B cell (primary cell): ENCODE data around the gene TPST1. TPM values are rescaled to one million over a fixed set of nuclear protein-coding genes. Genes with fewer than 3 reads are reported as not detected.

Source experiments
- ATAC-seq: fragments of 200-7000 bp; cut with Tn5 transposase; one replicate; pipeline ENCODE4 v1.10.0; 2021; ENCODE audit warnings: low read depth, mild to moderate bottlenecking, moderate number of reproducible peaks, moderate library complexity
- CTCF ChIA-PET: fragments of 350-600 bp; sonication (Branson Sonifier 250); formaldehyde crosslinking; loops from one replicate; lab custom pipeline; 2021; ENCODE audit warnings: antibody characterized with exemption, inconsistent platforms; lab: Charles Lee
- POLR2A ChIA-PET: fragments of 350-600 bp; sonication (Branson Sonifier 250); formaldehyde crosslinking; loops from one replicate; lab custom pipeline; 2021; ENCODE audit warnings: antibody characterized with exemption; lab: Charles Lee
- DNase-seq: peaks from one replicate; pipeline ENCODE4 v3.0.0; 2013
- H2AFZ ChIP-seq: 2 replicates; pipeline ENCODE4 v1.6.1; 2012; ENCODE audit warnings: mild to moderate bottlenecking, low read depth, low read length; ENCODE audit not compliant: insufficient read depth, poor library complexity, severe bottlenecking
- H3K27ac ChIP-seq, 2 donors: 1 replicate in 1 of 2; 2 replicates in 1 of 2; pipeline ENCODE4 v1.5.1; 2012 to 2013; ENCODE audit warnings: low read length in 2 of 2, mild to moderate bottlenecking in 2 of 2, moderate library complexity in 1 of 2
- H3K27me3 ChIP-seq, 4 experiments: fragments of 200-600 bp in 1 of 4; sonication (generic) in 1 of 4; replicated peaks in 1 of 4; 1 replicate in 2 of 4; 2 replicates in 2 of 4; pipeline versions ENCODE4 v1.6.1 to v1.7.0; 2013 to 2016; ENCODE audit warnings: low read length in 3 of 4, mild to moderate bottlenecking in 2 of 4, mixed read lengths in 1 of 4, moderate library complexity in 1 of 4; ENCODE audit not compliant: insufficient read depth in 4 of 4, control insufficient read depth in 3 of 4; ENCODE audit errors: control extremely low read depth in 1 of 4
- H3K36me3 ChIP-seq, 2 experiments: replicated peaks in 1 of 2; 1 replicate in 1 of 2; 2 replicates in 1 of 2; pipeline versions ENCODE4 v1.6.1 to v1.7.1; 2013; ENCODE audit warnings: low read length in 1 of 2; ENCODE audit not compliant: insufficient read depth in 2 of 2, control insufficient read depth in 1 of 2; ENCODE audit errors: control extremely low read depth in 1 of 2, extremely low read depth in 1 of 2
- H3K4me1 ChIP-seq, 2 donors: fragments of 200-600 bp in 1 of 2; sonication (generic) in 1 of 2; 1 replicate in 1 of 2; 2 replicates in 1 of 2; pipeline versions ENCODE4 v1.5.1 to v1.6.1; 2013 to 2017; ENCODE audit warnings: low read length in 2 of 2; ENCODE audit not compliant: control insufficient read depth in 2 of 2, insufficient read depth in 2 of 2
- H3K4me2 ChIP-seq: replicated peaks from 2 replicates; pipeline ENCODE3; 2012; ENCODE audit warnings: mild to moderate bottlenecking, low read depth, low read length; ENCODE audit not compliant: poor library complexity, severe bottlenecking
- H3K4me3 ChIP-seq, 5 experiments: fragments of 200-600 bp in 1 of 5; sonication (generic) in 1 of 5; 1 replicate in 3 of 5; 2 replicates in 2 of 5; pipeline versions ENCODE4 v1.5.1 to v1.7.0; 2011 to 2016; ENCODE audit warnings: low read length in 4 of 5, mild to moderate bottlenecking in 4 of 5, low read depth in 2 of 5, control low read depth in 1 of 5, moderate library complexity in 1 of 5; ENCODE audit not compliant: insufficient read depth in 1 of 5; ENCODE audit errors: control extremely low read depth in 1 of 5, extremely low read depth in 1 of 5
- H3K79me2 ChIP-seq: fragments of 200-600 bp; sonication (generic); one replicate; pipeline ENCODE4 v1.6.0; 2016; ENCODE audit warnings: low read length; ENCODE audit not compliant: control insufficient read depth, insufficient read depth
- H3K9ac ChIP-seq: fragments of 200-600 bp; sonication (generic); 2 replicates; pipeline ENCODE4 v1.6.1; 2017; ENCODE audit warnings: mild to moderate bottlenecking, low read length, moderate library complexity
- H3K9me3 ChIP-seq, 3 donors: one replicate each; pipeline versions ENCODE4 v1.6.1 to v1.7.1; 2013; ENCODE audit warnings: low read length in 2 of 3; ENCODE audit not compliant: control insufficient read depth in 2 of 3, insufficient read depth in 1 of 3; ENCODE audit errors: control extremely low read depth in 1 of 3
- H4K20me1 ChIP-seq: 2 replicates; pipeline ENCODE4 v1.6.0; 2012; ENCODE audit warnings: mild to moderate bottlenecking, low read length; ENCODE audit not compliant: insufficient read depth, control insufficient read depth, poor library complexity, severe bottlenecking
- H3K27ac Mint-ChIP-seq: one replicate; pipeline ENCODE4 v1.8.0; 2021; ENCODE audit warnings: mixed read lengths
- H3K27me3 Mint-ChIP-seq: one replicate; pipeline ENCODE4 v1.8.0; 2021; ENCODE audit warnings: mixed read lengths
- H3K4me1 Mint-ChIP-seq: one replicate; pipeline ENCODE4 v1.8.0; 2021; ENCODE audit warnings: mixed read lengths
- H3K4me3 Mint-ChIP-seq: one replicate; pipeline ENCODE4 v1.8.0; 2021; ENCODE audit warnings: mixed read lengths
- H3K9me3 Mint-ChIP-seq: one replicate; pipeline ENCODE4 v1.8.0; 2022; ENCODE audit warnings: mixed read lengths; ENCODE audit not compliant: insufficient read depth
- CTCF ChIP-seq: fragments of 200-600 bp; IDR thresholded peaks from one replicate; pipeline ENCODE4 v1.8.0; 2022; ENCODE audit warnings: antibody characterized with exemption, mild to moderate bottlenecking
- EZH2 ChIP-seq: IDR thresholded peaks from 2 replicates; pipeline ENCODE4 v1.6.1; 2012; ENCODE audit warnings: borderline replicate concordance, low read depth, mild to moderate bottlenecking, moderate library complexity, low read length; ENCODE audit not compliant: insufficient read depth, poor library complexity, severe bottlenecking
- WGBS: methylation state at CpG from one replicate; pipeline ENCODE4 v1.1.5; 2013; ENCODE audit warnings: missing lambda C conversion rate; ENCODE audit not compliant: insufficient coverage; 5-methylcytosine and 5-hydroxymethylcytosine counted together
- intact Hi-C: fragments of 100-400 bp; cut with micrococcal nuclease; formaldehyde crosslinking; loops from one replicate; pipeline ENCODE4 v1.10.0; 2022
- polyA plus RNA-seq: library from polyadenylated mRNA; depleted of rRNA; stranded (reverse); fragments of >200 nt; gene quantifications from 2 replicates; pipeline ENCODE4 v1.2.3, GENCODE V29; 2012
- total RNA-seq, 2 donors: library from RNA; stranded (reverse); fragments of 120-200 nt in 1 of 2; gene quantifications; 1 replicate in 1 of 2; 2 replicates in 1 of 2; pipeline versions ENCODE4 v1.2.3 to v1.2.4, GENCODE V29; 2013 to 2022

TPST1 gene
- total and polyA plus RNA-seq, 2 donors (not counting 1 experiment from before 2014, with no cell fraction given) = 13.0 to 17.0 TPM

DNA sequence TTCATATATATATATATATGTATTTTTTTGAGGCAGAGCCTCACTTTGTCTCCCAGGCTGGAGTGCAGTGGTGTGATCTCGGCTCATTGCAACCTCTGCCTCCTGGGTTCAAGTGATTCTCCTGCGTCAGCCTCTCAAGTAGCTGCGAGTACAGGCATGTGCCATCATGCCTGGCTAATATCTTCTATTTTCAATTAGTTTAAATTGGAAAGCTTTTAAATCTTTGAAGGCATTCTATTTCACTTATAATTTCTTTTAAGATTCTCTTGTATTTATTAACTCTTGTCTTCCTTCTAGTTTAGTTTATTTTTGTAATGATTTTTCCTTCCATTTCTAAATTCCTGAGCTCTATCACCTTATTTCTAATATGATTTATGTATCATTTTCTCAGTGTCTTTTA lies 71.2 kb downstream of the TPST1 start:
- no peaks in the 10 kb centered on the region for H3K4me1 ChIP-seq
- Mint-ChIP-seq H3K9me3 (peaks cover 1% of the 10 kb centered on the region), H3K4me1 (peaks cover 6% of the 10 kb centered on the region), H3K4me3 (no peak overlapping the region), H3K27me3 (no peaks in the 10 kb centered on the region), H3K27ac (no peak overlapping the region)
- no peak for TF ChIP-seq CTCF
- TF ChIP-seq EZH2 = no peak
- no peak overlapping the region for H3K4me3 ChIP-seq
- ChIA-PET CTCF (no interaction called here), POLR2A (no interaction called here)
- H3K9me3 ChIP-seq = peaks cover 0 to 3% (median 0%) of the 10 kb centered on the region in 3 donors
- no peak for ATAC-seq
- no peak overlapping the region for H2AFZ ChIP-seq
- no peak overlapping the region for H3K9ac ChIP-seq
- DNase-seq = no peak
- H4K20me1 ChIP-seq = no peaks in the 10 kb centered on the region
- no peak overlapping the region for H3K27ac ChIP-seq
- intact Hi-C loops = no loop called here
- H3K79me2 ChIP-seq = peaks cover 14% of the 10 kb centered on the region
- H3K4me2 ChIP-seq = no peak overlapping the region
- H3K27me3 ChIP-seq = no peaks in the 10 kb centered on the region
- H3K36me3 ChIP-seq = no peaks in the 10 kb centered on the region
- WGBS = no CpG with 5 or more reads among the region's 3 CpGs

DNA sequence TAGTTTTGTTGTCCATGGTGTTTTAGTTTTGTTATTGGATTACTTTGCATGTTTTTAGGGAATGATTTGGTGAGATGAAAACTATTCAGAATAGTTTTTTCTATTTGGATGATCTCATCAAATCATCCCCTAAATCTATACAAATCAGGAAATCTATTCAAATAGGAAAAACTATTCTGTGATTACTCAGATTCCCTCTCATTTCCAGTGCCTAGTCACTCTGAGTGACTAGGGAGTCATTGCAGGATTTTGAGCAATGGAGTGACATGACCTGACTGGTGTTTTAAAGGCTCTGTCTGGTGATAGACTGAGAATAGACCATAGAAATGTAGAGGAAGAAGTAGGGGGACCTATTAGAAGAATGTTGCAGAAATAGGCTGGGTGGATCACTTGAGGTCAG lies 72.4 kb downstream of the TPST1 start:
- H3K4me3 ChIP-seq = no peak overlapping the region
- ATAC-seq (no peak), DNase-seq (no peak)
- H3K36me3 ChIP-seq = no peaks in the 10 kb centered on the region
- Mint-ChIP-seq H3K4me3 (no peak overlapping the region), H3K4me1 (peaks cover 9% of the 10 kb centered on the region), H3K9me3 (no peaks in the 10 kb centered on the region), H3K27ac (no peak overlapping the region), H3K27me3 (no peaks in the 10 kb centered on the region)
- H3K9me3 ChIP-seq = peaks cover 0 to 3% (median 0%) of the 10 kb centered on the region in 3 donors
- H4K20me1 ChIP-seq = peaks cover 4% of the 10 kb centered on the region
- TF ChIP-seq EZH2 (no peak), CTCF (no peak)
- no peak overlapping the region for H3K27ac ChIP-seq
- no peak overlapping the region for H3K4me2 ChIP-seq
- no peak overlapping the region for H2AFZ ChIP-seq
- peaks cover 14% of the 10 kb centered on the region for H3K79me2 ChIP-seq
- no peaks in the 10 kb centered on the region for H3K27me3 ChIP-seq
- ChIA-PET POLR2A (no interaction called here), CTCF (no interaction called here)
- no peak overlapping the region for H3K9ac ChIP-seq
- intact Hi-C loops = no loop called here
- H3K4me1 ChIP-seq = no peaks in the 10 kb centered on the region
